Measurements from ENCODE around the gene ABHD5.
A peak's percentile ranks its signal among the peaks of the same experiment; 100 is the strongest.

ABHD5 gene

GRCh38 chr3:43757666-43758321 is 67.1 kb downstream of the ABHD5 start:
- no peak for DNase-seq (ENCODE audit: low spot score)

GRCh38 chr3:43758592-43759225 is 68.0 kb downstream of the ABHD5 start:
- no peak for DNase-seq (ENCODE audit: low spot score)

GRCh38 chr3:43759297-43759782 is 68.6 kb downstream of the ABHD5 start:
- DNase-seq (ENCODE audit: low spot score) = peak; percentile 84

DNA sequence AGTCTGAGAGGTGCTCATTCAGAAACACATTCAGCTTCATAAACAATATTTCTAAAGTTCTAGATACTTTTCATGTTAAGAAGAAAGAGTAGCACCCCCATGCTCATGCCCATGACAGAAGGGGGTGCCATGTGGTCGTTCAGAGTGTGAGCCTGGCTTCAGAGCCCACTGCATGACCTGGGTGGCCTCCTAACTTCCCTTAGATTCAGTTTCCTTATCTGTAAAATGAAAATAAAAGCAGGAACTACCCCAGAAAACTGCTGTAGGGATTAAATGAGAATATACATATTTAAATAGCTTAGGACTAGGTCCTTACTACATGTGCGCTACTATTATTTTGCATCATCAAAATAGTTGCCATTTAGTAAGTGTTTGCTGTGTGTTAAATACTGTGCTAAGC is 69.2 kb downstream of the ABHD5 start:
- no peak for DNase-seq (ENCODE audit: low spot score)

GRCh38 chr3:43760938-43761337 is 70.2 kb downstream of the ABHD5 start:
- no peak for DNase-seq (ENCODE audit: low spot score)

GRCh38 chr3:43762451-43762850 is 71.7 kb downstream of the ABHD5 start:
- no peak for DNase-seq (ENCODE audit: low spot score)

GRCh38 chr3:43764056-43764455 is 73.3 kb downstream of the ABHD5 start:
- DNase-seq (ENCODE audit: low spot score) = no peak

DNA sequence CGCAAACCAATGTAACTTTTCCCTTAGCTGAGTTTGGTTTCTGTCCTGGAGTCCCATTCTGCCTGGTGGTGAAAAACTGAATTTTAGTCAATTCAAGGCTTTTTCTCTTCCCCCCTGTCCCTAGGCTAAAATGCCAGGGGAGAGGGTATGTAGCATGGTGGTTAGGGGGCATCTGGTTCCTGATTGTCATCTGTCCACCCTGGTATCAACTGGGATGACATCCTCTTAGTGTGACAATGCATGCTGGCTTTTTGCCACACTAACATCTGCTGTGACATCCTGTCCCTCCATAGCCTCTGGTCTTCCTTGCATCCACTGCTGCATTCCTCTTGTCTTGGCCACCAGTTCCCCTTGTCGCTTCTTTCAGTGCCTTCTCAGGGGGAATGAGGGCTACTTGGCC is 73.7 kb downstream of the ABHD5 start:
- DNase-seq (ENCODE audit: low spot score) = no peak

DNA sequence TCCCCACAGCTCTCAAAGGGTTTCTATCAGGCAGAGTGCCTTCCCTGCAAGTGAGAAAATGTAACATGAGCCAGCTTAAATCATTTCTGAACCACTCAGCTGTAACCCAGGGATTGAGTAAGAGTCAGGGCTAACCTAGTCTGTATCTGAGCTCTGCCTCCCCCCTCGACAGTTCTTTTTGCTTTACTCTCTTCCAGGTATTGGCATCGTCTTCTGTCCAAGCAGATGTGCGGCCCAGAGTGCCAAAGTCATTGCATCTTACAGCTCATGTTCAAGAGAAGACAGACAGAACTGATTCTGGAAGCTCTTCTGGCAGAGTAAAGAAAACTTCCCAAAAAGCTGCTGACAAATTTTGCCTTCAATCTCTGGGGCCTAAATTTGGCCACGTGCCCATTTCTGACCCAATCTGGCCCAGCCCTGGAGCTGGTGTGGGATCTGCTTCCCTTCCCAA is 74.8 kb downstream of the ABHD5 start:
- DNase-seq (ENCODE audit: low spot score) = no peak

GRCh38 chr3:43766672-43767465 is 76.1 kb downstream of the ABHD5 start:
- DNase-seq (ENCODE audit: low spot score) = peak; percentile 87

DNA sequence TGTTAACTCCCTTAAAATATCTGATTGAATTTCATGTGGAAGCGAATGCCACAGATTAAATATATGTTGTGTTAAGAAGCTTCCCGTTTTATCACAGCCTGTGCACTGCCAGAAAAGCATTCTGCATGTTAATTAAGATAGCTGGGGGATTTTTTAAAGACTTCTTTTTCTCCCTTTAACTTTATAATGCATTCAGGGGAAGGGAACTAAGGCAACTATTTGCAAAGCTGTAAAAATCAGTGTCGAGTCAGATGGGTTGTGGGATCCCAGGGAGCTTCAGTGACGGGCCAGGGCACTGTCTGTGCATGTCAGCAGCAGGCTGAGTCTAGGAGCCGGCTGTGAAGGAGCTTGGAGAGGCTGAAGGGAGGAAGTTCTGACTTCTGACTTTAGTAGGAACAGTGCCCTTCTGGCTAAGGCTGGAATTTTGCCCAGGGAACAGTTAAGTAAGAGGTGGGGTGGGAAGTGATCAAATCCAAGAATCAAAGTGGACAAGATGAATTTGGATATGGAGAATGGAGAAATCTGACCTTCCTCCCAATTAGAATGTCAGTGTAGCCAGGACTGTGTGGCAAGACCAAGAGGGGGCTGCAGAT is 77.7 kb downstream of the ABHD5 start:
- DNase-seq (ENCODE audit: low spot score) = no peak

- peak; percentile 97 for DNase-seq (ENCODE audit: low spot score)
Measured at GRCh38 chr3:43769097-43769884, 78.6 kb downstream of the ABHD5 start.

- DNase-seq (ENCODE audit: low spot score) = no peak
Measured at GRCh38 chr3:43769885-43770425, 79.2 kb downstream of the ABHD5 start.

GRCh38 chr3:43770426-43771103 is 79.8 kb downstream of the ABHD5 start:
- peak; percentile 42 for DNase-seq (ENCODE audit: low spot score)

DNA sequence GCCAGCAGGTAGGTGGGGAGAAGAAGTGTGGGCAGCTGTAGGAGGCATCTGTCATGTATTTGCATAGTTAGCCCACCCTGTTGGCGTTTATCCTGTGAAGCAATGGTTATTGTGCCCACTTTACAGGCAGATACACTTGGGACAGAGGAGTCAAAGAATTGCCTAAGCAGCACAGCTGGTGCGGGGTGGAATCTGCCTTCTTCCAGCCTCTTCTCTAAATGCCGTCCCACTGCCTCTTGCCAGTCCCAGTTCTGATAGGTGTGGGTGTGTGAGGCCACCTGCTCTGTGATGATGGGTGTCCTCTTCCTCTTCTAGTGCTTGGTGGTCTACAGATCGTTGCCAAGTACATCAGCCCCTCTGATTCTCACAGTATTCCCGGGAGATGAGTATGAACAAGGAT is 80.9 kb downstream of the ABHD5 start:
- DNase-seq (ENCODE audit: low spot score) = no peak

DNA sequence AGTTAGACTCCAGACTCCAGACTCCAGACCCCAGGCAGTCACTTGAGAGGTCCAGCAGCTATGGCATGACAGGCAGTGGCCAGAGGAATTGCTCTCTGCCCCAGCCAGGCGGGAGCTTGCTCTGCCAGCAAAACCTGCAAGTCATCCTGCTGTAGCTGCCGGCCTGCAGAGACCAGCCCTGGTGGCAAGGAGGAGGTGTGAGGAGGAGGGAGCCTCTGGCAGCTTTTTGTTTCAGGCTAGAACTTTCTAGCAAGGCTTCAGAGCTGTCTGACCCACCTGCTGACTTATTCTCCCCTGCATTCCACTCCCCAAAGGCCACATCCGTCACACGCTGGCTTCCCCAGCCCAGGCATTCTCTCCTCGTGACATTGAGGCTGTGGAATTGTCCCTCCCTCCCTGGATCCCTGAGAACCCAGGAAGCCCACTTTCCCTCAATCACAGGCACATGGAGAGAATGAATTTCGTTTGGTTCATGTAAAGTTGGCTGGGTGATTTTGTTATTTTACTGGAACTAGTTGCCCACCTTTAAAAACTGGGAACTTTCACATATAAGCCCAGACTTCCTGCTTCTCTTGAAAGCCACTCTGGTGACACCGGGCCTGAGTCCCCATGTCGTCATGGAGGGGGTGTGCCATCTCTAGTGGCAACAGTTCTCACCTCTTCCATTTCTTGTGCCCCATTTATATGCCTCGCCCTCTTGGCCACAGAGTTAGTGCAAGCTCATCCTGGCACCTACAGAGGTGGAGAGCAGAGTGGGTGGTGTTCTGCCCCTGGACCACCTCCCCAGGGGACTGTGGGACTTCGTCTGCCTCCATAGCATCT is 82.7 kb downstream of the ABHD5 start:
- no peak for DNase-seq (ENCODE audit: low spot score)

DNA sequence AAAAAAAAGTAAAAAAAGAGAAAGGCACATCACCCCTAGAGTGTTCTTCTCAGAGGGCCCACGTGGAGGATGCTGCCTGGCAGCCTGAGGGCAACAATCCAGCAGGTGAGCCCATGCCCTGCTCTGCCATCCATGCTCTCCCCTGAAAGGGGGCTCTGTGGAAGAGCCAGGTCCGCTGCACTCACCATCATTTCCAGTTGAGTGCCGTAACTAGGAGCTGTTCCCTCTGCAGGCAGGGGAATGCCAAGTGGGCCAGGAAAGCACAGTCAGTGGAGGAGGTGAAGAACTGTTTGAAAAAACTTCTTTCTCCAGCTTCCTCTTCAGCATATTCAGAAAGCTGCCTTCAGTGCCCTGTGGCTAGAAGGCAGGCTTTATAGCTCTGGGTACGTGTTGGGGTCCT is 84.1 kb downstream of the ABHD5 start:
- DNase-seq (ENCODE audit: low spot score) = no peak

DNA sequence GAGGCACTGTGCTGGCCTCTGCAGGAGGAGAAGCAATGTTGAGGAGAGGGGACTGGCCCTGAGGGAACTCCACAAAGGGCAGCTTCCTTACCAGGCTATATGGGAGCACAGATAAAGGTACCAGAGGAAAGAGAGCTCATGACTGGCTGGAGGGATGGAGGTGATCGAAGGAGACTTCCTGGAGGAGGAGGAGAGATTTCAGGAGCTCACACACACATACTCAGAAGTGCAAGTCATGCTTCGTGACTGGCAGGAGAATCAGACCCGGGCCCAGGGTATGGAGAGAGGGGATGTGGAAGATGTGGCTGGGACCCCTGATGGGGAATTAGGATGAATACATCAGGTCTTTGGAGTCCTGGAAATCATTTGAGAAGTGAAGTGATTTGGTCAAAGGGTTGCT is 85.4 kb downstream of the ABHD5 start:
- no peak for DNase-seq (ENCODE audit: low spot score)

DNA sequence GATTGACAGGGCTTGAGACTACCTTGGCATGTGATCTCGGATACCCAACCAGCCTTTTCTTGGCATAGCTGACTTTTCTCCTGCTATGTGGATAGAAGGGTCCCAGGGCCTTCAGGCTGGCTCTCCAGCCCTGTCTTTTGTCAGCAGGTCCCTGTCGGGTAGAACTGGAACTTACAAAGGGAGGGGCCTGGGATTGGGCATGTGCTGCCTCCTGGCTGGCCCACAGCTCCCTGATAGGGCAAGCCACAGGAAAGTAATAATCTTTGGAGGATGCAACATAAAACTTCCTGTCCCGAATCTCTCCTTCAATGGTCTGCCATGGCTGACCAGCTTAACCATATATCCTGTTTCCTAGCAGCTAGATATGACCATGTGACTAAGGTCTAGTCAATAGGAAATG is 89.1 kb downstream of the ABHD5 start:
- no peak for DNase-seq (ENCODE audit: low spot score)

GRCh38 chr3:43782541-43782940 is 91.8 kb downstream of the ABHD5 start:
- no peak for DNase-seq (ENCODE audit: low spot score)

Measured in RKO (cell line).